ENCODE results near the gene TRIM2.

TRIM2 gene

DNA sequence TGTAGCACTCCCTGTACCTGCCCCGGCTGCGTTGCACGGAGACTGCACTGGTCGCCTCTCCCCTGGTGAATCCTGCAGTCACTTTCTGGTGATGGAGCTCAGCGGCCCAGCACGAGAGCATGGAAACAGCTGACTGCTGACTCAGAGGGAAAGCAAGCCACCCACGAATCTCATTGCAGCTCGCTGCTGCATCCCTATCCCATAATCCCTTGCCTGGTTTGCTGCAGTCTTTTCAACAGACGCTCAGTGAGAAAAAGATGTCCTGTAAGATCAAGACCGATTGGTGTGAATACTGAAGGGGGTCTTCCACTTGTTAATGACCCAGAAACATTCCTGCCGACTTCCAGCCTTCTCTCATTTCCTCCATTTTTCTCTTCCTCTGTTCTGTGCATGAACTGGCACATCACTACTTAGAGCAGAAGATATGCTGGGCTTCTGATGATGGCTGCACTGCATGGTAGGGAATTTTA lies 52.9 kb downstream of the TRIM2 start:
- DNase-seq: peak; percentile 89

DNA sequence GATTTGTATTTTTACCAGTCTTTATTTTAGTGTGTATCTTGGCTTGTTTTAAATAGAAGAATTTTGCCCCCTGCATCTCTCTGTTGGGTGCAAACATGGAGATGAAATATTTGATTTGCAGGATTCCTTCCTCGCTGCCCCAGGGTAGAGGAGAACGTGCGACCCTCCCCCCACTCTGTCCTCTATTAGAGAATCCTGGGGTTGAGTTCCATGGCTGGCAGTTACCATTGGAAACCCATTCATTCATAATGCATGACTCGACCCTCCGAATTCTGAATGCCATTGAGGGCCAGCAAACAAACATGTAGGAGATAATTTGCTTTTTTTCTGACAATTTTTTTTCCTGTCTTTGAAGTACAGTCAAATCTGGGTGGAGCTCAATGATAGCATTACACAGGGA lies 53.7 kb downstream of the TRIM2 start:
- peak; percentile 83 for DNase-seq

DNA sequence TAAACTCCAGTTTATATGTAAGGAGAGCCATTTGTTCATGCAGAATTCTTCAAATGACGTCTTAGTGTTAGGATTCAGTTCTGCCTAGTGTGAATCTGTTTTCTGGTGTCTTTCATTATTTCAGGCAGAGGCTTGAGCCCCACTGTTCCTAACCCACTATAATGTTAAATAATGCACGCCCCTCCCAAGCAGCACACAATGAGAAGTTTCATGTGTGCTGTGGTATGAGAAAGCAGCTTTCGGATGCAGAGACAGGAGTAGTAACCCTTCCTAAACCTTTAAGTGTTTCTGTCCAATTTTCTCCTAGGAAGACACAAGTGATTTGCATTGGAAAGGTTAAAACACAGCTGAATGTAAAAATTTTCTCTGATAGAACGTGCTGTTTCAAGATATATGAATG lies 54.5 kb downstream of the TRIM2 start:
- DNase-seq: peak; percentile 60

DNA sequence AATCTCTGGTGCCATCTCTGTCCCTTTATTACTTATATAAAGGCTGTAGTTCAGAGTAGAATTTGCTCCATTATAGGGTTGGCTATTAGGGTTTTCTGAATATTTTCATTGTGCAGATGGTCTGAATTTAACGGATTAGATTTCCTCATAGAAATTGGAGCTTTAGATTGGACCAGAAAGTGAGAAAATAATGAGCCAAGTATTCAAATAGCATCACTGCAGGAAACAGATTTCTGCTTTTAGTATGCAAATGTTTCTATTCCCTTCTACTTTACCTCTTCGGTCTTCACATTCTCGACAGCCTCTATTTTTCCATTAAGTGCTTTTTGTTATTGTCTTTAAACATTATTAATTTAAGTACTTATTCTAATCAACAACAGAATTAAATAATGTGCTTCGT lies 55.4 kb downstream of the TRIM2 start:
- DNase-seq: peak; percentile 57

DNA sequence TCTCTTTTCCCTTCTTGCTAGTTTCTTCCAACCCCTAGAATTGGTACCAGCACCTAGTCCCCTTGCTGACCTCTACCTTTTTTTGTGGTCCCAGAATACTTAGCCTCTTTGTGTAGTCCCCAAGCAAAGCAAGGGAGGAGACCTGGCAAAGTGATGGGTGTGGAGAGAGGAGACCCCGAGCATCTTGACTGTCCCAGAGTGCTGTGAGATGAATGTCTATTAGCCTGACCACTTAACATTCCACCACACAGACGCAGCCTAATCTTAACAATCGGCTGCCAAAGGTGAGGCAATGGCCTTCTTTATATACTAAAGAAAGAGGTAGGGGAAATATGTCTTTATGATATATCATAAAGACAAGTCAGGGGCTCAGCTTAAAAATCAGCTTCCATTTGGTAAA lies 55.9 kb downstream of the TRIM2 start:
- DNase-seq: peak; percentile 42

DNA sequence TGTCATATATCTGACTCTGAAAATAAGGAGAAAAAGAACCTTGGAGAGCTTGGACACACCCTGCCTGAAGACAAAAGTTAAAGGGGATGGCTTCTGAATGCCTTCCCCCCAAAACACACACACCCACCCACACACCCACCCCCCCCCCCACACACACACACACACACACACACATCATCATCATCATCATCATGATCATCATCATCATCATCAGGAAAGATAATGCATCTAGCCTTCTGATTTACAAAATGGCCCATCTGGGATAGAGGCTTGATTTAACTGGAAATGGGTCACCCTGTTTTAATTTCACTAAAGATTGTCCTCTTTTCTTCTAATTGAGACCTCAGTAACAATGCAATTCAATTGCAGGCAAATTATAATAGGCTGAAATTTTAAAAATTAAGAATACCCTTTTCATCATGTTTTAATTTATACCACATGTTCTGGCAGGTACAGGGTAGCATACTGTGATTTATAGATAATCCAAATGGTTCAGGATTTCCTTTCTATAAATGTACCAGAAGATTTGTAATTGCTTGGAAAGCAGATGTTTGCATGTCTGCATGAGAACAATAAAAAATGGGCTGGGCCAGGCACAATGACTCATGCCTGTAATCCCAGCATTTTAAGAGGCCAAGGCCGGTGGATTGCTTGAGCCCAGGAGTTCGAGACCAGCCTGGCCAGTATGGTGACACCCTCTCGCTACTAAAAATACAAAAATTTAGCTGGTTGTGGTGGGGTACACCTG lies 56.5 kb downstream of the TRIM2 start:
- no peak for DNase-seq

DNA sequence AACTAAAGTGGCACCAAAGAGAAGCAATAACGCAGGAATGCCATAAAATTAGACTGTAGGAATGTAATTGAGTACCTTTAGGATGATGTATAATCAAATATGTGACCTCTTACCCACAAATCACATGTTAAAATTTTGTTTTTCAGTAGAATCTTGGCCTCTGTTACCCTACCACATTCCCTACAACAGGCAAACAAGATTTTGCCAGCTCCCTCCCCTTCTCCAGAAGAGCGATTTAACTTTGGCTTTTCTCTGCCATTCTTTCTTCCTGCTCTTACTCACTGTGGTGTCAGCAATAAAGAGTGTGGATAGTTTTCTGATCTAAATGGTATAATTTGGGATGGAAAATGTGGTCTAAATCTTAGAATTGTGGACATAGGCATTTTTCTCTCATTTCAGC lies 57.2 kb downstream of the TRIM2 start:
- DNase-seq: no peak

DNA sequence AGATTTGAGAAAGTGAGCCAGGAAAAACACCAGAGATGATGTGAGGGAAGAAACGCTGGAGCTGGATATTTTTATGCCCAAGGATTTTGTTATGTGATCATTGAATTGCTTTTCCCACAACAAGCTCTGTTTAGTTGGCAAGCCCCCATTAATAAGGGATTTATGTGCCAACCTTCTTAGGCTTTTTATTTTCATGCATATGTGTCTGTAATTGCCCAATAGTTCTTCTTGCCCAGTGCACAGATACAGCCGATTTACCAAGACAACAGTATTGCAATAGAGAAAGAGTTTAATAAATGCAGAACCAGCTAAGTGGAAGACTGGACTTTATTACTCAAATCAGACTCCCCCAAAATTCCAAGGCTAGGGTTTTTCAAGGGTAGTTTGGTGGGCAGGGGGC lies 57.7 kb downstream of the TRIM2 start:
- no peak for DNase-seq

DNA sequence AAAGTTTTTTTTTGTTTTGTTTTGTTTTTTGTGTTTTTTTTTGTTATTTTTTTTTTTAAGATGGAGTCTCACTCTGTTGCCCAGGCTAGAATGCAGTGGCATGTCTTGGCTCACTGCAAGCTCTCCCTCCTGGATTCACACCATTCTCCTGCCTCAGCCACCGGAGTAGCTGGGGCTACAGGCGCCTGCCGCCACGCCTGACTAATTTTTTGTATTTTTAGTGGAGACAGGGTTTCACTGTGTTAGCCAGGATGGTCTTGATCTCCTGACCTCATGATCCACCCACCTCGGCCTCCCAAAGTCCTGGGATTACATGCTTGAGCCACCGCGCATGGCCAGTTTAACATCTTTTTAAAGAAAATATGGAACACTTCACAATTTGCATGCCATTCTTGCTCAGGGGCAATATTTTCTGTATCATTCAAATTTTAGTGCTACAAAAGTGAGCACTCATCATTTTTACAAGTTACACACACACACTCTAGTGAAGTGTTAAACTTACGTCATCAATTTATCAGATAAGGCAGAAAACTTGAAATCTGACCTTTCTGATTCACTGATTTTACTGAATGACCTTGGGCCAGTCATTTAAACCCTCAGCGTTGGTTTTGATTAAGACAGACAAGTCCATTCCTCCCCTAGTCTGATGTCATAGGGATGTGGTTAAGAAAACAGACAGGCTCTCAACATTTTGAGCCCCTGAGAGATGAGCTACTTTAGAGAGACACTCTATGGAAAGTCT lies 61.2 kb downstream of the TRIM2 start:
- DNase-seq: peak; percentile 44

DNA sequence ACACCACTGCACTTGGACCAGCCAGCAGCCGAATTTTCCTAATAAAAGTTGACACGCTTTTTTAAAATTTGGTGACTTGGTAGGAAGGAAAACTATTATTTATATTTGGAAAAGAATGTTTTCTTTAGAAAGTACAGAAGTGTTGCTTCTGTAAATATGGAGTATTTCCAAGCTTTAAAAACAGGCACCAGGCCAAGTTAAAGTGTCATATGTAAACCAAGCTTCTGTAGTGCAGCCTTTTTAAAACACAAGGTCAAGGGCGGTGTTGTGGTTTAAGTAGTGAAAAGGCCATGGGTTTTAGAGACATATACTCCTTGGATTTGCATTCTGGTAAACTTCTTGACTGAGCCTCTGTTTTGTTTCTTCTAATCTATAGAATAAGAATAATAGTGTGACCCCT lies 62.7 kb downstream of the TRIM2 start:
- no peak for DNase-seq

DNA sequence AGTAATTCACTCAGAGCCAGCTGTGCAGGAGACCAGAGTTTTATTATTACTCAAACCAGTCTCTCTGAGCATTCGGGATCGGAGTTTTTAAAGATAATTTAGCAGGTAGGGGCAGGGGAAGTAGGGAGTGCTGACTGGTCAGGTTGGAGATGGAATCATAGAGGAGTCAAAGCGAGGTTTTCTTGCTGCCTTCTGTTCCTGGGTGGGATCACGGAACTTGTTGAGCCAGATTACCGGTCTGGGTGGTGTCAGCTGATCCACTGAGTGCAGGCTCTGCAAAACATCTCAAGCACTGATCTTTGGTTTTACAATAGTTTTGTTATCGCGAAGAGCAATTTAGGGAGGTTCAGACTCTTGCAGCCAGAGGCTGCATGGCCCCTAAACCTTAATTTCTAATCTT lies 63.6 kb downstream of the TRIM2 start:
- no peak for DNase-seq

DNA sequence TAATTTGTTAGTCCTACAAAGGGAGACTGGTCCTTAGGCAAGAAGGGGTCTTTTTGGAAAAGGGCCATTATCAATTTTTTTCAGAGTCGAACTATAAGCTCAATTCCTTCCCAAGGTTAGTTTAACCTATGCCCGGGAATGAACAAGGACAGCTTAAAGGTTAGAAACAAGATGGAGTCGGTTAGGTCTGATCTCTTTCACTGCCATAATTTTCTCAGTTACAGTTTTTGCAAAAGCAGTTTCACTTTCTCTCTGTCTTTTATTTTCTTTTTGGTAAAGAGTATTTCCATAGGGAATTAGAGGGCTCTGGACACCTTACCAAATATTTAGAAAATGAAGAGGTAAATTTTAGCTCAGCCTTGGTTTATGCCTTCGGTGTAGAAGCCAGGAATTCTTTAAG lies 64.1 kb downstream of the TRIM2 start:
- DNase-seq: no peak

DNA sequence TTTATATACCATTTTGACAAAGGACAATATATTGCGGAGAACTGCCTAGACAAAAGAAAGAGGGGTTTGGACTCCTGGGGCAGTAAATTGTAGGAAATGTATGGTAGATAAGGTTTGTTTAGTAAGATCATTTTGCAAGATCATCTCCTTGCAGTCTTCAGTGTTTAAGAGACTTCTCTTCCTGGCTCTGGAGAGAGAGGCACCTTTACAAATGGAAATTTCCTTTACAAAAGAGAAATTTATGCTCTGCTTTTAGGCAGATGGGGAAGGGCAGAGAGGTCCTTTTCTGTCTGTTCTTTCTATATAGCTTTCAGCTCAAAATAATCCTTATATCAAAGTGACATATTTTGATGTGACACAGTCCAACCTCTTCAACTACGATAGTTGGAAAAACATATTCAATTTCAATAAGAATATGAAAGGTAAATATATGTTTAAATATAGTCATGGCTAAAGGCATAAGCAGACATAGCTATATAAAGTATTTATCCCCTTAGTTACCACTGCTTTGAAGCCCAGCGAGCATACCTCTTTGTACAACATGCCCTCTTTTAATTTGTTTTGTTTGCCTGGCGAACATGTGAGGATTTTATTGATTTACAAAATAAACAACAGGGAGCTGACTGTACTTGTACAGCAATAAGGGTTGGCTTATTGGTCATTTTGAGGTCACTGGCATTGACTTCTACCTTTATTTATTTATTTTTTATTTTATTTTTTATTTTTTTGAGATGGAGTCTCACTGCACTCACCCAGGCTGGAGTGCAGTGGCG lies 65.2 kb downstream of the TRIM2 start:
- DNase-seq: no peak

DNA sequence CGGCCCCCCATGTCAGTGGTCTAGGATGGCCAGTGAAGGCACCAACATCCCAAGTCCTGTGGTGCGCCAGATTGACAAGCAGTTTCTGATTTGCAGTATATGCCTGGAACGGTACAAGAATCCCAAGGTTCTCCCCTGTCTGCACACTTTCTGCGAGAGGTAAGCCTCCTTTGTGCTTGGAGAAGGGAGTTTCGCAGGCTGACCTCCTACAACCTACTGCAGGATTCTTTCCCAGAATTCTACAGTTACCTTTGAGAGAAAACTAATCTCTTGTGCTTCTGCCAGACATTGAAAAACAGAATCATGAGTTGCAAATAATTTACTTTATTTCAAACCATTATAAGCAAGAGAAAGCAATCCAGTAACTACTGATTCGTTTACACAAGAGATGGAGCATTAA lies 66.1 kb downstream of the TRIM2 start:
- no peak for DNase-seq

DNA sequence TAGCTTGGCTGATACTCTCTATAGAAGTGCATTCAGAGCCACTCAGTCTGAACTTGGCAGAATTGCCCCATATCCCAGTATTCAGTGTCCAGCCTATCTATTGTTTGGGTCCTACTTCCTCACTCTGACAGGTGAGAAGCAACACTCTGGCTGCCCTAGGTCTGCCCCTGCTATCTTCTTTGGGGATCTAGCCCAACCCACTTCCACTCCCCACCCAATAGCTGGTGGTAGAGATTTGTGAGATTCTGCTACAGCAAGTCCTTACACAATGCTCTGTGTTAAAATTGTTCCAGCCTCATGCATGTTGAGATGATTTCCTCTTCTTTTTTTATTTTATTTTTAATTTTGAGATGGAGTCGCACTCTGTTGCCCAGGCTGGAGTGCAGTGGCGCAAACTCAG lies 67.6 kb downstream of the TRIM2 start:
- DNase-seq: no peak

DNA sequence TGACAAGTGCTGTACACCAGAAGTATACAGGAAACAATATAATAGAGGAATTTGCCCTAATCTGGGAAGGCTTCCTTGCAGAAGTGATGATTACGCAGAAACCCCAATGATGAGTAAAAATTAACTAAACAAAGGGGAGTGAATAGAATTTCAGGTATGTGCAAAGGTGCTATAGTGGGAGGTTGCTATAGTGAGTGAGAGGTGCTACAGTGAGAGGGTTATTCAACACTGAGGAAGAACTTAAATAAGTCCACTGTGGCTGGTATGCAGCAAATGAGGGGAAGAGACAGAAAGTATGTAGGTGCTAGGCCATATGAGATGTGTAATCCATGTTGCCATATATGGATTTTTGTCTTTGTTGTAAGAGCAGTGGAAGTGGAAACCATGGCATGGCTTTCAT lies 69.5 kb downstream of the TRIM2 start:
- DNase-seq: no peak

DNA sequence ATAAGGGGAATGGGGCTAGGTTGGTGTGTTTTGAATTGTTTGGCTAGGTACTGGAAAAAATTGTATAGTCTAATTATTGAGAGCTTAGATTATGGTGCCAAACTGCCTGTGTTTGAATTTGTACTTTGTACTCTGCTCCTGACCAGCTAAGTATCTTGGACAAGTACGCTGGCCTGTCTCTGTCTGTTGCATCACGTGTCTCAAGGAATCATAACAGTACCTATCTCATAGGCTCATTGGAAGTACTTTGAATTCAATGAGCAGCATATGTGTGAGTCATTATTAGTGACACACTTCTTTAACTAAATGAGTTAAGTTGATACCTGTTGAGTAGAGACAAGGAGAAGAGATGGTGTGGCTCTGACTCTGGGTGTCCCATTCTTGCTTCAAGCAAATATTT lies 70.7 kb downstream of the TRIM2 start:
- no peak for DNase-seq

DNA sequence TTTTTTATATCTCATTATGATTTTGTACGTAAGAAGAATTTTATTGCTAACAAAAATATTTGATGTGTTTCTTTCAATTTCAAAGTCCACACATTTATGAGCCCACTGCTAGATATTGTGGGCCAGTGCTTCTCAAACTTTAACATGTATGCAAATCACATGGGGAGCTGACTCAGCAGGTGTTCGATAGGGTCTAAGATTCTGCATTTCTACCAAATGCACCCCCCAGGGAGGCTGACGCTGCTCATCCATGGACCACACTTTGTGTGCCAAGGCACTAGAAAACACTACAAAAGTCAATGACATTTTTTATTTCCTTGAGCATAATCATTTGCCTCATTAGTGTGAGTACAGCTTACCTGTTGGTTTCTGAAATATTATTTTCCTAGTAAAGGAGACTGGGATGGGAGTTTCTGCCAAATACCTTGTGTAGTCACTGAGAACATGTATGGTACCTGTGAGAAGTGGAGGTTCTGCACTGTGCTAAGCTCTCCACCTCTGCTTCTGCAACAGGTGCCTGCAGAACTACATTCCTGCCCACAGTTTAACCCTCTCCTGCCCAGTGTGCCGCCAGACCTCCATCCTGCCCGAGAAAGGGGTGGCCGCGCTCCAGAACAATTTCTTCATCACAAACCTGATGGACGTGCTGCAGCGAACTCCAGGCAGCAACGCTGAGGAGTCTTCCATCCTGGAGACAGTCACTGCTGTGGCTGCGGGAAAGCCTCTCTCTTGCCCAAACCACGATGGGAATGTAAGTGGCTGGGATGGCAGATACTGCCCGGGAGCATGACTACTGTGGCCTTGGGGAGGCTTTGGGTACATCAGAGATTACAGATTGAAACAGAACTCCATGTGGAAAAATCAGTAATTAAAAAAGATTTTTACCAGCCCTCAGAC lies 71.4 kb downstream of the TRIM2 start:
- no peak for DNase-seq

DNA sequence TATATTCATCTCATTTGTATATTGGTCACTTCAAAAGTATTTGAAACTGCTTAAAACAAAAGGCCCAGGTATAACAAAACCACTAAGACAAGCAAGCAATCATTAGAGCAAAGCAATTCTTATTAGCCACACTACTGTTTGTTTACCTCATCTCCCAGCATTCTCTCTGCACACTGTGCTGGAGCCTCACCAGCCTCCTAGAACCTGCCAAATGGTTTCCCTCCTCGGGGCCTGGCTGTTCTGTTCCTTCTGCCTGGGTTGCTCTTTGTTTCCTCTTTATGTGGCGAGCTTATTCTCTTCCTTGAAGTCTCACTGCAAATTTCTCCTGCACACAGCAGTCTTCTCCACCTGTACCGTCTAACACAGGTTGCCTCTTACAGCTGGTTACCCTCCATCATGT lies 72.7 kb downstream of the TRIM2 start:
- no peak for DNase-seq

DNA sequence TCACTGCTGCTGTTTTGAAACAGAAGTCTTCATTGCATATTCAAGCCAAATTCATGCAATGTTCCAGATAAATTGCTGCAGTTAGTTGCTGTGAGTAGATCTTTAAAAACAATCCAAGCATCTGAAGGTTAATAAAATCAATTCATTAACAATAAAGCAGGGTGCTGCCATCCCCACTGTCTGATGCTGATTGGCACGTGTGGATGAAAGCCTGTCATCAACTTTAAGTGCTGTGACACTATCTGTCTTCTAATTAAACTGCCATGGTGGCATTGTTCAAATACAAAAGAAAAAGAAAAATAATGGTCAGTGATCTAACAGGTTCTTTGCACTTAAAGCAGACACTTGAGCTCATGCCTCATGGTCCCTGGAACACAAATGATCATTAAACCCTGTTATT lies 77.2 kb downstream of the TRIM2 start:
- DNase-seq: no peak

DNA sequence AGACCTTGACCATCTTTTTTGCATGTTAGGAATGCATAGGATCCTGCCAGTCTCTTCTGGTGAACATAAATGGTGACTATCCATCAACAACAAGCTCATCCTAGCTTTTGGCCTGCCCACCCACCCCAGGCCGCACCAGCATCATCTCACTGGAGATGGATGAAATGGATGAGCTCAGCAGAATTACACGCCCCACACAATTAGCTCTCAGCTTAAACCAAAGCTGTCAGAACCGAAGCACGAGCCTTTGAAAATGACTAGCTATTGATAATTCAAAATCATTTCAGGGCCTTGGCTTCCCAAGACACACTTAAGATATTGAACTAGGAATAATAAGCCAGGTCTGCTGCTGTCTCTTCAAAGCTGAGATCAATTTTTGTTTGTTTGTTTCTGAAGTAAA lies 77.8 kb downstream of the TRIM2 start:
- no peak for DNase-seq

DNA sequence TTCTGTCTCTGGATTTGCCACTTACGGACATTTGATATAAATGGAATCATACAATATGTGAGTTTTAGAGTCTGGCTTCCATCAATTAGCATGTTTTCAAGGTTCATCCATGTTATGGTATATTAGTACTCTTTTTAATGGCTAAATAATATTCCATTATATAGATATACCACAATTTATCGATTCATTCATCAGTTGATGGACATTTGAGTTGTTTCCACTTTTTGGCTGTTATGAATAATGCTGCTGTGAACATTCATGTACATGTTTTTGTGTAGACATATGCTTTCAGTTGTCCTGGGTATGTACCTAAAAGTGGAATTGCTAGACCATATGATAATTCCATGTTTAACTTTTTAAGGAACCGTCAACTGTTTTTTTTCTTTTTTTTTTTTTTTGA lies 79.0 kb downstream of the TRIM2 start:
- no peak for DNase-seq

DNA sequence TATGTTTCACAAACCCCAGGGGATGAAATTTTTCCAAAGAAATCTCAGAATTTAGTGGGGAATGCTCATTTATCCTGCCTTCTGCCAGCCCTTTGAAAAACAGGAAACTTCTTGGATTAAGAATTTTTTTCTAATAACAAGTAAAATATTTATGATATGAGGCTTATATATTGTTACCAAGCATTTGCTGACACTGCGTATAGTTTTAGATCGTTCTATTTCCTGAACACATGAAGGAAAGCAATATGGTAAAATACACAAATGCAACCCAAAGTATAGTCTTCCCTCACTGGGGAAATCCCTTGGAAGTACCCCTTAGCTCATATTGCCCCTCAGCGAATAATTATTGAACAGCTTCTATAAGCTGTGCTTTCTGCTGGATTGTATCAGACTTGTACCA lies 85.9 kb downstream of the TRIM2 start:
- DNase-seq: no peak

Measured in eye (tissue), 1 donor.